ENCODE results near the gene MAGI1.

- no peak for TF ChIP-seq CTCF (IDR thresholded peaks at IDR 0.05)
- no peak for TF ChIP-seq POLR2A (IDR thresholded peaks at IDR 0.05)
Observed at GRCh38 chr3:65596571-65597225, 442.0 kb downstream of the MAGI1 start.

Data from vagina (tissue), 2 donors.